ENCODE data around the gene USP20.

USP20 gene

GRCh38 chr9:129875687-129876395 lies 40.6 kb downstream of the USP20 start:
- DNase-seq (ENCODE audit: low read depth): no peak

- no peak for DNase-seq (ENCODE audit: low read depth)
Observed at GRCh38 chr9:129876815-129877214, 41.6 kb downstream of the USP20 start.

GRCh38 chr9:129878291-129878690 lies 43.0 kb downstream of the USP20 start:
- no peak for DNase-seq (ENCODE audit: low read depth)

GRCh38 chr9:129879103-129879699 lies 43.9 kb downstream of the USP20 start:
- no peak for DNase-seq (ENCODE audit: low read depth)

- no peak for DNase-seq (ENCODE audit: low read depth)
Observed at GRCh38 chr9:129879991-129880653, 44.9 kb downstream of the USP20 start.

GRCh38 chr9:129880654-129881546 lies 45.6 kb downstream of the USP20 start:
- no peak for DNase-seq (ENCODE audit: low read depth)

- no peak for DNase-seq (ENCODE audit: low read depth)
Observed at GRCh38 chr9:129881547-129882324, 46.5 kb downstream of the USP20 start.

GRCh38 chr9:129884220-129885017 lies 49.2 kb downstream of the USP20 start:
- no peak for DNase-seq (ENCODE audit: low read depth)

- no peak for DNase-seq (ENCODE audit: low read depth)
Observed at GRCh38 chr9:129885018-129885669, 49.9 kb downstream of the USP20 start.

GRCh38 chr9:129885670-129886106 lies 50.4 kb downstream of the USP20 start:
- peak; percentile 60 for DNase-seq (ENCODE audit: low read depth)

- no peak for DNase-seq (ENCODE audit: low read depth)
Observed at GRCh38 chr9:129886226-129887174, 51.2 kb downstream of the USP20 start.

- no peak for DNase-seq (ENCODE audit: low read depth)
Observed at GRCh38 chr9:129887334-129888292, 52.4 kb downstream of the USP20 start.

GRCh38 chr9:129888293-129889121 lies 53.2 kb downstream of the USP20 start:
- no peak for DNase-seq (ENCODE audit: low read depth)

- no peak for DNase-seq (ENCODE audit: low read depth)
Observed at GRCh38 chr9:129889122-129889940, 54.1 kb downstream of the USP20 start.

GRCh38 chr9:129889941-129890717 lies 54.9 kb downstream of the USP20 start:
- no peak for DNase-seq (ENCODE audit: low read depth)
